GM12878 (cell line): ENCODE data around the gene NPAS1.

ENCODE experiments used
- EZH2 ChIP-seq: IDR thresholded peaks from 2 replicates; pipeline ENCODE4 v1.6.1; 2012; ENCODE audit warnings: low read depth, mild to moderate bottlenecking, control low read depth, inconsistent platforms, low read length, borderline replicate concordance; ENCODE audit not compliant: control insufficient read depth
- FOS ChIP-seq: IDR thresholded peaks from 3 replicates; pipeline ENCODE4 v1.6.1; 2011; ENCODE audit warnings: borderline replicate concordance; ENCODE audit not compliant: insufficient read length; ENCODE audit errors: extremely low read depth
- NFIC ChIP-seq: IDR thresholded peaks from 2 replicates; pipeline ENCODE4 v1.6.1; 2012; ENCODE audit warnings: low read depth, mild to moderate bottlenecking, inconsistent platforms, low read length, moderate library complexity
- POLR2AphosphoS5 ChIP-seq: IDR thresholded peaks from 2 replicates; pipeline ENCODE4 v1.6.1; 2011; ENCODE audit warnings: mild to moderate bottlenecking, low read length, inconsistent platforms
- RELA ChIP-seq: fragments of 450-650 bp; IDR thresholded peaks from 2 replicates; pipeline ENCODE4 v1.8.0; 2014; ENCODE audit warnings: borderline replicate concordance; ENCODE audit not compliant: partially characterized antibody
- RFX5 ChIP-seq: IDR thresholded peaks from 2 replicates; pipeline ENCODE4 v1.6.1; 2011; ENCODE audit warnings: low read depth, low read length, improper control_type of control experiment
- SIN3A ChIP-seq: IDR thresholded peaks from 2 replicates; pipeline ENCODE4 v1.6.1; 2012; ENCODE audit warnings: low read depth, low read length, improper control_type of control experiment
- TAF1 ChIP-seq: IDR thresholded peaks from 2 replicates; pipeline ENCODE4 v1.6.1; 2011; ENCODE audit warnings: mild to moderate bottlenecking, low read depth, low read length, borderline replicate concordance
- TF ChIP-seq, protein P1 (sequence below), 3 experiments: IDR thresholded peaks in 2 of 3; conservative IDR thresholded peaks in 1 of 3; 2 replicates each; pipeline ENCODE4 v1.5.1; 2011; ENCODE audit warnings: low read depth in 3 of 3, low read length in 3 of 3, mild to moderate bottlenecking in 3 of 3, control low read depth in 2 of 3, moderate library complexity in 2 of 3, inconsistent platforms in 1 of 3, mixed read lengths in 1 of 3; ENCODE audit not compliant: control insufficient read depth in 2 of 3, insufficient read depth in 1 of 3; ENCODE audit errors: extremely low read depth in 1 of 3
- TF ChIP-seq, protein P2 (sequence below): IDR thresholded peaks from 2 replicates; pipeline ENCODE4 v1.6.1; 2011; ENCODE audit warnings: low read depth, low read length, improper control_type of control experiment, borderline replicate concordance

DNA sequence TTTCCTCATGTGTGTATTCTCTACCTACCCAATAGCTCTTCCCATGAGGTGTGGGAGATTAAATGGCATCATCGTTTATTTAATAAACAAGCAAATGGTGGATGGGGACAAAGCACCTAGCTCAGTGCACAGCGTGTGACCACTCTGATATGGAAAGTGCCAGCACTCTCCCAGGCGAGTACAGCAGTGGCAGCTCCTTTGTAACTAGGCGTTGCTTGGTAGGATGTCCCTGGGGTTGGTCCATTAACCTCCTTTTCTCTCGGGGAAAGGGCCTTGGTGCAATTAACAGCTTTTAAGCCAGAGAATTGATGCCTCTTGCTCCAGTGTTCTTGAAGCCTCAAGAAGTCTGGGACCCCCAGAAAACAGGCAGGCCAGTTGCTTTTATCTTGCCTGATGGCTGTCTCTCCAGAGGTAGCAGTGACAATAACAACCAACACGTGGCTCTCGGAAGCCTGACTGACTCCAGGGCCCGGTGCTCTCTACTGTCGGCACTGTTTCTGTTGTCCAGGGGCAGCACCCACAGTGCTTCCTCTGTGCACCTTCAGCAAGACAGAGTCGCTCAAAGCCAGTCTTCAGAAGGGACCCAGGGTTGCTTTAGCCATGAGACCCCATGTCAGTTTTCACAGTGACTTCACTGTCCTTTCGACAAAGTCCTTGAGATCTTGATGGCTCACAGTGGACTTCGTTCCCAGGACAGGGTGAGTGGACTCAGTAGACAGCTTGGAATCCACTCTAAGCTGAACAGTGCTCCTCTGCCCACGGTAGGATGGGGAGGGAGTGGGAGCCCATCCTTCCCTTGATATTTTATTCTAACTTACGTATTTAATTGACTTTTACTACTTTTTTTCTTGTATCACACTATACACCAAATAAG lies 33.9 kb upstream of the NPAS1 start:
- TF ChIP-seq TAF1 (no peak), RFX5 (no peak), RELA (no peak), SIN3A (no peak), POLR2AphosphoS5 (no peak), NFIC (no peak), FOS (no peak), EZH2 (no peak)
- TF ChIP-seq, protein P1, sequence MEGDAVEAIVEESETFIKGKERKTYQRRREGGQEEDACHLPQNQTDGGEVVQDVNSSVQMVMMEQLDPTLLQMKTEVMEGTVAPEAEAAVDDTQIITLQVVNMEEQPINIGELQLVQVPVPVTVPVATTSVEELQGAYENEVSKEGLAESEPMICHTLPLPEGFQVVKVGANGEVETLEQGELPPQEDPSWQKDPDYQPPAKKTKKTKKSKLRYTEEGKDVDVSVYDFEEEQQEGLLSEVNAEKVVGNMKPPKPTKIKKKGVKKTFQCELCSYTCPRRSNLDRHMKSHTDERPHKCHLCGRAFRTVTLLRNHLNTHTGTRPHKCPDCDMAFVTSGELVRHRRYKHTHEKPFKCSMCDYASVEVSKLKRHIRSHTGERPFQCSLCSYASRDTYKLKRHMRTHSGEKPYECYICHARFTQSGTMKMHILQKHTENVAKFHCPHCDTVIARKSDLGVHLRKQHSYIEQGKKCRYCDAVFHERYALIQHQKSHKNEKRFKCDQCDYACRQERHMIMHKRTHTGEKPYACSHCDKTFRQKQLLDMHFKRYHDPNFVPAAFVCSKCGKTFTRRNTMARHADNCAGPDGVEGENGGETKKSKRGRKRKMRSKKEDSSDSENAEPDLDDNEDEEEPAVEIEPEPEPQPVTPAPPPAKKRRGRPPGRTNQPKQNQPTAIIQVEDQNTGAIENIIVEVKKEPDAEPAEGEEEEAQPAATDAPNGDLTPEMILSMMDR (IDR thresholded peaks at IDR 0.05 in 2 of 3, conservative IDR thresholded peaks at IDR 0.05 in 1 of 3; ENCODE audit: control insufficient read depth in 2 of 3, extremely low read depth in 1 of 3, insufficient read depth in 1 of 3, low read depth in 3 of 3, low read length in 3 of 3): no peak
- TF ChIP-seq, protein P2, sequence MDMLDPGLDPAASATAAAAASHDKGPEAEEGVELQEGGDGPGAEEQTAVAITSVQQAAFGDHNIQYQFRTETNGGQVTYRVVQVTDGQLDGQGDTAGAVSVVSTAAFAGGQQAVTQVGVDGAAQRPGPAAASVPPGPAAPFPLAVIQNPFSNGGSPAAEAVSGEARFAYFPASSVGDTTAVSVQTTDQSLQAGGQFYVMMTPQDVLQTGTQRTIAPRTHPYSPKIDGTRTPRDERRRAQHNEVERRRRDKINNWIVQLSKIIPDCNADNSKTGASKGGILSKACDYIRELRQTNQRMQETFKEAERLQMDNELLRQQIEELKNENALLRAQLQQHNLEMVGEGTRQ: no peak
